Chondrocyte (in vitro differentiated cells): Measurements from ENCODE around the gene DNM3. TPM values are rescaled to one million over a fixed set of nuclear protein-coding genes. Genes with fewer than 3 reads are reported as not detected.

ENCODE experiments used
- DNase-seq: peaks from one replicate; pipeline ENCODE4 v3.0.0; 2021; ENCODE audit warnings: mixed read lengths, low spot score
- H3K27ac Mint-ChIP-seq: one replicate; pipeline ENCODE4 v1.8.0; 2021; ENCODE audit warnings: mild to moderate bottlenecking, moderate library complexity, mixed read lengths; ENCODE audit not compliant: unreplicated experiment
- H3K27me3 Mint-ChIP-seq: 2 replicates; pipeline ENCODE4 v1.8.0; 2021; ENCODE audit warnings: low read depth, mixed read lengths
- H3K36me3 Mint-ChIP-seq: 2 replicates; pipeline ENCODE4 v1.8.0; 2021; ENCODE audit warnings: low read depth, mixed read lengths
- H3K4me1 Mint-ChIP-seq: 2 replicates; pipeline ENCODE4 v1.8.0; 2021; ENCODE audit warnings: low read depth, mild to moderate bottlenecking, mixed read lengths
- H3K4me3 Mint-ChIP-seq: one replicate; pipeline ENCODE4 v1.8.0; 2021; ENCODE audit warnings: mild to moderate bottlenecking, moderate library complexity, mixed read lengths; ENCODE audit not compliant: unreplicated experiment
- H3K9me3 Mint-ChIP-seq: 2 replicates; pipeline ENCODE4 v1.8.0; 2021; ENCODE audit warnings: low read depth, mixed read lengths
- total RNA-seq: library from RNA; stranded (reverse); gene quantifications from 3 replicates; pipeline ENCODE4 v1.2.1, GENCODE V29; 2021
- TF ChIP-seq, protein P1 (sequence below): fragments of 200-600 bp; sonication (generic); IDR thresholded peaks from 2 replicates; pipeline ENCODE4 v1.5.0; 2021; ENCODE audit warnings: antibody characterized with exemption, mild to moderate bottlenecking, moderate library complexity

The DNM3 gene
- total RNA-seq, 1 donor from 2014 or later, result 12.4 TPM

DNA sequence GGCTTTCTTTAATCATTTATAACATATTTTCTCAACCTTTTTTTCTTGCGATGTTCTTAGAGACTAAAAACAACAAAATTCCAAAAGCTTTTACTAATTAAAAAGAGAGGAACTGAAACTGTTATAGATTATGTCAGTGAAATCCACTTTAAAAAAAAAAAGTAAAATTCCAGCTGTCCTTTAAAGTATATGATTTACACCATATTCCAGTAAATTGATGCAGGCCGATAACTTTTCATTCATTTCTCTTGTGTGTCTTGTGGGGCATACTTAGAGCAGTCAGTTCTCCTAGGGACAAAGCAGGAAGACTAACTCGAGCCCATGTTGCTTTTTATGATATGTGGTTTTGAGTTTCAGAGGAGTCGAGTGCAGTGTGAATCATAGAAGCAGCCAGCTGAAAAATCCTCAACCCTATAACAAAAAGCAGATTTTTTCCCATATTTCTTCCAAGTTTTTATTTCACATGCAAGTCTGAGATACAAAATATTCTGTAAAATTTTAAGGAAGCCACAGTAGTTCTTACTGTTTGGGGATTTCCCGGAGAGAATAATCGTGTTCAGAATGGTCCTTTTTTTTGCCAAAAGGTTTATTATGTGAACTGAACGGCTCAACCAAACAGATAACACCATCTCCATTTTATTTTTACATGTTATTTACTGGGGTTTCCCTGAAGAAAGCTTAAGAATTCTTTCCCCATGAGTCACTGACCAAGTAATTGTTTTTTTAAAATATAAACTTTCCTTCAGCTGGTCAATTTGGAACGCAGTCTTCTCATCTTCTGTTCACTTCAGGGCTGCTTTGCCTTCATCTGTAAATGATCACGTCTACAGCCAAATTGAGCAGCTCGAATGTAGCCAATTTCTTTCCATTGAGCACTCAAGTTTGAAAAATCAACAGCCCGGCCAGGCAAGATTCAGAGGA, 502.2 kb downstream of the DNM3 start:
- TF ChIP-seq, protein P1, sequence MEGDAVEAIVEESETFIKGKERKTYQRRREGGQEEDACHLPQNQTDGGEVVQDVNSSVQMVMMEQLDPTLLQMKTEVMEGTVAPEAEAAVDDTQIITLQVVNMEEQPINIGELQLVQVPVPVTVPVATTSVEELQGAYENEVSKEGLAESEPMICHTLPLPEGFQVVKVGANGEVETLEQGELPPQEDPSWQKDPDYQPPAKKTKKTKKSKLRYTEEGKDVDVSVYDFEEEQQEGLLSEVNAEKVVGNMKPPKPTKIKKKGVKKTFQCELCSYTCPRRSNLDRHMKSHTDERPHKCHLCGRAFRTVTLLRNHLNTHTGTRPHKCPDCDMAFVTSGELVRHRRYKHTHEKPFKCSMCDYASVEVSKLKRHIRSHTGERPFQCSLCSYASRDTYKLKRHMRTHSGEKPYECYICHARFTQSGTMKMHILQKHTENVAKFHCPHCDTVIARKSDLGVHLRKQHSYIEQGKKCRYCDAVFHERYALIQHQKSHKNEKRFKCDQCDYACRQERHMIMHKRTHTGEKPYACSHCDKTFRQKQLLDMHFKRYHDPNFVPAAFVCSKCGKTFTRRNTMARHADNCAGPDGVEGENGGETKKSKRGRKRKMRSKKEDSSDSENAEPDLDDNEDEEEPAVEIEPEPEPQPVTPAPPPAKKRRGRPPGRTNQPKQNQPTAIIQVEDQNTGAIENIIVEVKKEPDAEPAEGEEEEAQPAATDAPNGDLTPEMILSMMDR, result no peak
- H3K9me3 Mint-ChIP-seq, result peaks cover 23% of the 10 kb centered on the region
- DNase-seq, result no peak
- H3K36me3 Mint-ChIP-seq, result peaks cover 11% of the 10 kb centered on the region
- H3K27ac Mint-ChIP-seq, result peak overlapping the region; percentile 95
- H3K4me1 Mint-ChIP-seq, result peaks cover 79% of the 10 kb centered on the region
- peak overlapping the region; percentile 46 for H3K4me3 Mint-ChIP-seq
- no peaks in the 10 kb centered on the region for H3K27me3 Mint-ChIP-seq

- H3K4me3 Mint-ChIP-seq, result peak overlapping the region; percentile 46
- peaks cover 81% of the 10 kb centered on the region for H3K4me1 Mint-ChIP-seq
- peaks cover 11% of the 10 kb centered on the region for H3K36me3 Mint-ChIP-seq
- TF ChIP-seq, protein P1, result no peak
- no peaks in the 10 kb centered on the region for H3K27me3 Mint-ChIP-seq
- no peak for DNase-seq
- peak overlapping the region; percentile 95 for H3K27ac Mint-ChIP-seq
- peaks cover 23% of the 10 kb centered on the region for H3K9me3 Mint-ChIP-seq
Measured at GRCh38 chr1:172344444-172344843, 503.1 kb downstream of the DNM3 start.

DNA sequence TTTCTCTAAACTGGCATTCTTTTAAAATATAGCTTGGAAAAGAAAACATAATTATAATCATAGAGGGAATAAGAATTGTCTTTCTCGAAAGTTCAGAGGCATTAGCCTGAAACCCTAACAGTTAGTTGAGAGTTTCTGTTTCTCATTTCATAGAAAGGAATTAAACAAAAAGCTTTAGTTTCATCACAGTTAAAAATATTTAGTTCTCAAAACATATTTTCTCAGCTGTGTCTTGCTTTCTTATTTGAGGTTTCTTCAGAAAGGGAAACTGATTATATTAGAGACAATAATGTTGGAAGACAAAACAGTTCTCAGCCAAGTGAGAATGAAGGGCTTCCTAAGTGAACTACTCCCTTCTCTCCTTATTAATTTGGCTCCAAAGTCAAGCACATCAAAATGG, 503.8 kb downstream of the DNM3 start:
- TF ChIP-seq, protein P1, result no peak
- no peak overlapping the region for H3K4me3 Mint-ChIP-seq
- peaks cover 11% of the 10 kb centered on the region for H3K36me3 Mint-ChIP-seq
- H3K4me1 Mint-ChIP-seq, result peaks cover 76% of the 10 kb centered on the region
- no peak for DNase-seq
- no peaks in the 10 kb centered on the region for H3K27me3 Mint-ChIP-seq
- peaks cover 23% of the 10 kb centered on the region for H3K9me3 Mint-ChIP-seq
- peak overlapping the region; percentile 95 for H3K27ac Mint-ChIP-seq

- Mint-ChIP-seq H3K4me1 (peaks cover 83% of the 10 kb centered on the region), H3K27me3 (no peaks in the 10 kb centered on the region), H3K4me3 (no peak overlapping the region), H3K36me3 (peaks cover 13% of the 10 kb centered on the region), H3K9me3 (peaks cover 23% of the 10 kb centered on the region), H3K27ac (no peak overlapping the region)
- TF ChIP-seq, protein P1, result no peak
- no peak for DNase-seq
Measured at GRCh38 chr1:172347416-172347815, 506.1 kb downstream of the DNM3 start.

GRCh38 chr1:172350856-172351255, 509.6 kb downstream of the DNM3 start:
- Mint-ChIP-seq H3K4me1 (peaks cover 82% of the 10 kb centered on the region), H3K27ac (peak overlapping the region; percentile 22)
- TF ChIP-seq, protein P1, result no peak

More at GRCh38 chr1:172350856-172351255, 509.6 kb downstream of the DNM3 start:
- Mint-ChIP-seq H3K36me3 (peaks cover 13% of the 10 kb centered on the region), H3K27me3 (no peaks in the 10 kb centered on the region), H3K4me3 (no peak overlapping the region), H3K9me3 (peaks cover 20% of the 10 kb centered on the region)
- DNase-seq, result no peak
